ENCODE data around the gene SAPCD2.

GRCh38 chr9:137044502-137045177 is 25.7 kb downstream of the SAPCD2 start:
- TF ChIP-seq CTCF (IDR thresholded peaks at IDR 0.05) = no peak
- TF ChIP-seq POLR2AphosphoS5 (IDR thresholded peaks at IDR 0.05; ENCODE audit: low read depth, low read length) = no peak
